HK-2 (cell line): ENCODE measurements around the gene DMPK.
"Not testable (repeated sequence)": the region's sequence is repeated elsewhere in the genome, so short reads cannot be mapped to it uniquely, and the experiment has no call there.

ENCODE experiments used
- DNase-seq: peaks from one replicate; pipeline ENCODE4 v3.0.0-alpha.2; 2018; ENCODE audit not compliant: unreplicated experiment

The DMPK gene

DNA sequence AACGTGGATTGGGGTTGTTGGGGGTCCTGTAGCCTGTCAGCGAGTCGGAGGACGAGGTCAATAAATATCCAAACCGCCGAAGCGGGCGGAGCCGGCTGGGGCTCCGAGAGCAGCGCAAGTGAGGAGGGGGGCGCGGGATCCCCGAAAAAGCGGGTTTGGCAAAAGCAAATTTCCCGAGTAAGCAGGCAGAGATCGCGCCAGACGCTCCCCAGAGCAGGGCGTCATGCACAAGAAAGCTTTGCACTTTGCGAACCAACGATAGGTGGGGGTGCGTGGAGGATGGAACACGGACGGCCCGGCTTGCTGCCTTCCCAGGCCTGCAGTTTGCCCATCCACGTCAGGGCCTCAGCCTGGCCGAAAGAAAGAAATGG lies 12.5 kb downstream of the DMPK start:
- DNase-seq, result no peak

DNA sequence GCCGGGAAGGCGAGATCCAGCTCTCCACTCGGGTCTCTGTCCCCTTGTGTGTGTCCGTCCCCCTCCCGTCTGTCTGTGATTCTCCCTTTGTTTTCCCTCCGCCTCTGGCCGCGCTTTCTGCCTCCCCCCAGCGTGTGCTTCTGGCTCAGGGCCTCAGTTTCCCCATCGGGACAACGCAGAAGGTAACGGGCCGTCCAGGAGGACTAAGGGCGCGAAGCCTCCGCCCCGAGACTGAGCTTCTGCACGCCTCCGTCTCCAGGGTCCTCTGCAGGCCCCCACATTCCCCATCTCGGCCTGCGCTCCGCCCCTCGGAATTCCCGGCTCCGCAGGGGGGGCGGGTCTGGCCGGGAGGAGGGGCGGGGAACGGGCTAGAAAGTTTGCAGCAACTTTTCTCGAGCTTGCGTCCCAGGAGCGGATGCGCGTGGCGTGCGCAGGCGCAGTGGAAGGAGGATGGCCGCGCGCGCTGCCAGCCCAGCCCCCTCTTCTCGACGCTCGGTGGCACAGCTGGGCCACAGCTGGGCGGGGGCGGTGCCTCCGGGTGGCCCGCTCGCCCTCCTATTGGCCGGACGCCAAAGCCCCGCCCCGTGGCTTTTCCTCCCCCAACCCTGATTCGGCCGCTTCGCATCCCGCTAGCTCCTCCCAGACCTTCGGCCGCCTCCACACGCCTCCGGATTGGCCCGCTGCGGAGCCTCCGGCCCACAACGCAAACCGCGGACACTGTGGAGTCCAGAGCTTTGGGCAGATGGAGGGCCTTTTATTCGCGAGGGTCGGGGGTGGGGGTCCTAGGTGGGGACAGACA lies 13.1 kb downstream of the DMPK start, which contains the start of gene SIX5:
Gene SIX5, minus strand, starts transcription at position 269 of the 799 bp plus-strand sequence. CDS start 408 bp downstream, outside the sequence.
- peak; percentile 99 for DNase-seq

DNA sequence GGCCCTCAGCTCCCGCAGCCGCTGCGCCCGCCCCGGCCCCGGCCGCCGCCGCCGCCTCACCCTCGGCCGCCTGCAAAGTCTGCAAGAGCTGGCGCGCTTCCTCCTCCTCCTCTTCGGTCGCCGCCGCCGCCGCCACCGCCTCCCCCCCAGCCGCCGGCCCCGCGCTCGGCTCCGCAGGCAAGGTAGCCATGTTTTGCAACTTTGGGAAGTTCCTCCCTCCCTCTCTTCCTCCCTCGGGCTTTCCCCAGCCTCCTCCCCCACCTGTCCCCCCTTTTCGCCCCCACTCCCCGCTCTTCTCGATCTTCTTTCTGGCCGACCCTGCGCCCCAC lies 13.7 kb downstream of the DMPK start:
- DNase-seq, result peak; percentile 69

DNA sequence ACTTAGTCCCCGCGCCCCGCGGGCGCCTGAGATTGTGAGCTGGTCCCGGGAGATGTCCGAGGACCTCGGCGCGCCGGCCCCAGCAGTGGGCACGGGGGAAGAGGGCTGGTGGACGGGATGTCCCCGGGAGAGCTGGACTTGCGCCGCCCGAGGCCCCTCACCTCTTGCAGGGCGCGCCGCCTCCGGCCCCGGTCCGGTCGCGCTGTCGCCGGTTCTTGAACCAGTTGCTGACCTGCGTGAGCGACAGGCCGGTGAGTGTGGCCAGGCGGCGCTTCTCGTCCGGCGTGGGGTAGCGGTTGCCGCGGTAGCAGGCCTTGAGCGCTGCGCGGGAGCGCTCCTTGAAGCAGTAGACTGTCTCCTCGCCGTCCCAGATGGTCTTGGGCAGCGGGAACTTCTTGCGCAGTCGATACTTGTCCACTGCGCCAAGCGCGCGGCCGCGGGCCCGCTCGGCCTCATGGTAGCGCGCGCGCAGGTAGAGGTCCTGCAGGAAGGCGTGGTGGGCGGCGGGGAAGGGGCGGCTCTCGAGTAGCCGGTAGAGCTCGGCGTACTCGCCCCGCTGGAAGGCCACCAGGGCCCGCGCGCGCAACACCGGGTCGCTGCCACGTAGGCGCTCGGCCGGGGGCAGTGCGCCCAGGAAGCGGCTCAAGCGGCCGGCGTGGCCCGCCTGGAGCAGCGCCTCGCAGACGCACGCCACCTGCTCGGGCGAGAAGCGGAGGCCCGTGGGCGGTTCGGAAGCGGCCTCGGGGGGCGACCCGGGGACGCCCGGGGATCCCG lies 14.2 kb downstream of the DMPK start:
- DNase-seq, result peak; percentile 68

DNA sequence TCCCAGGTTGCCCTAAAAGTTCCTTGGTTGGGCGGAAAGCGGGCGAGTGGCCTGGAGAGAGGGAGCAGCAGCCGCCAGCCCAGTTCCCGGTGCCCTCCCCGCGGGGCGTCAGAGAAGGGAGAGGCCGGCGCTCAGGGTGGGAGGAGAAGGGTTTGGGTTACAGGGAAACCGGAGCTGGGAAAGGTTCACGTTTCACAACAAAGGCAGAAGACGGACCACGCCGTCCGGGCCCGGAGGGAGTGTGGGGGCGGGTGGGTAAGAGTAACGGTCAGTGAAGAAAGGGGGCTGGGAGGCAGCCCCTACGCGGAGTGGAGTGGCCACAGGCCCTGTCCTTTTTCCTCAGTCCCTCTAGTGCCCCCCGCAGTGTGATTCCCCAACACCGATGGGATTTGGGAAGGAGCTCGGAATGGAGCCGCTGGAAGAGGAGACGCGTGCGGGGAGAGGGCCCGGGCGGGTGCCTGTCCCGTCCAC lies 14.8 kb downstream of the DMPK start:
- DNase-seq, result peak; percentile 81

DNA sequence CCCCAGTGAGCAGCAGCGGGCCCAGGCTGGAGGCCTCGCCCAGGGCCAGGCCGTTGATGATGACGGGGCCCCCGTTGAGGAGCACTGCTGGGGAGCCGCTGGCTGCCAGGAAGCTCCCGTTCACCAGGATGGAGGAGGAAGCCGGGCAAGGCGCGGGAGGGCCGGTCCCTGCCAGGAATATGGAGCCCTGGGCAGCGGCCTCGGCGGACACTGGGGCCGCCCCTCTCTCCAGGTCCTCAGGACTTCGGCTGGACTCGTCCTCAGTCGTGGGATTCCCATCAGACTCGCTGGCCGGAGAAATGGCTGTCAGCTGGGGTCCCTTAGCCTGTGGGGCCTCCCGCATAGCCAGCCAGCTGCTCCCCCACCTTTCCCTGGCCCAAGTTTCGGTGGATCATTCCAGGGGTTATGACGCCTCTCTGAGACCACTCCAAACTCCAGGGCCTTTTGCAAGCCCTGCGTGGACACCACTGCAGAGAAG lies 15.4 kb downstream of the DMPK start:
- peak; percentile 47 for DNase-seq

DNA sequence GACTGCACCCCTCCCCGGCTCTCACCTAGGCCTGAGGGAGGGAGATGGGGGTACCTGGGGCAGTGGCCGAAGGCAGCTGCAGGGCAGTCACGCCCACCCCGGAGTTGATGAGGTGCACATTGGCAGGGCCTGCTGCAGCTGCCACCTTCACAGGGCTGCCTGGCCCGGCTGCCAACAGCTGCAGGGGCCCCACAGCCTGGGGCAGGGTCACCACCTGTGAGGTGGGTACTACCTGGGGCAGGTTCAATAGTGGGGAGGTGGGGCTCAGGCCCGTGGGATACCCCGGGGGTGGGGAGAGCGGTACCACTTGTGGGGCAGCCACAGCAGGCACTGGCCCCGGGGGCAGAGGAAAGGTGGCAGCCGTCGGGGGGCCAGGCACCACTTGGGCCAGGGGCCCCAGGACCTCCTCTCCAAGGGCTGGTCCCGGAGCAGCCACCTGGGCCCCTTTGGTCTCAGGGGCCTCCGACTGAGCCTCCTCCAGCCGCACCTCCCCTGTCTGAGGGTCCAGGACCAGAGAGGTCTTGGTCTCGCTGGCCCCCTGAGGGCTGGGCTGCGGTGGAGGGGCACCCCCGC lies 15.9 kb downstream of the DMPK start:
- DNase-seq, result no peak

DNA sequence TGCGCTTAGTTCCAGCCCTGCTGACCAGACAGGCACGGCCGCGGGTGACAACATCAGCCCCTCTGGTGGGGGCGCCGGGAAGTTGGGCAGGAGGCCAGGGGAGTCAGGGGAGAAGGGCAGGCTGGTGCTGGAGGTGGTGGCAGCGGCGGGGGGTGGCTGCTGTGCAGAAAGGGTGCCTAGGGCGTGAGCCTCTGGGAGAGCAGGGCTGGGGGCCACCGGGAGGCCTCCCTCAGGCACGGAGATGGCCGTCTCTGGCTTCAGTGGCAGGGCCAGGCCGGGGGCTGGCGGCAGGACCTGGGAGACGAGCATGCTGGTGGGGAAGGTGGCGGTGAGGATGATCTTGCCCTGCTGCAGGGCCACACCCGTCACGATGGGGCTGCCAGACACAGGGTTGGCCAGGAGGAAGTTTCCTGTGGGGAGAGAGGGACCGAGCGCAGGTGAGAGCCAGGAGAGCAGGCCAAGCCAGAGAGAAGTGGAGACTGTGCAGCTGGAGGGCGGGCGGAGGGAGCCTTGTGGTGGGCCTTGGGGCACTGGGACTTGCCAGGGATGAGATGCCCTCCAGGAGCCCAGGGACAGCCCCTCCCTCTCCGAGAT lies 16.5 kb downstream of the DMPK start:
- DNase-seq, result no peak

DNA sequence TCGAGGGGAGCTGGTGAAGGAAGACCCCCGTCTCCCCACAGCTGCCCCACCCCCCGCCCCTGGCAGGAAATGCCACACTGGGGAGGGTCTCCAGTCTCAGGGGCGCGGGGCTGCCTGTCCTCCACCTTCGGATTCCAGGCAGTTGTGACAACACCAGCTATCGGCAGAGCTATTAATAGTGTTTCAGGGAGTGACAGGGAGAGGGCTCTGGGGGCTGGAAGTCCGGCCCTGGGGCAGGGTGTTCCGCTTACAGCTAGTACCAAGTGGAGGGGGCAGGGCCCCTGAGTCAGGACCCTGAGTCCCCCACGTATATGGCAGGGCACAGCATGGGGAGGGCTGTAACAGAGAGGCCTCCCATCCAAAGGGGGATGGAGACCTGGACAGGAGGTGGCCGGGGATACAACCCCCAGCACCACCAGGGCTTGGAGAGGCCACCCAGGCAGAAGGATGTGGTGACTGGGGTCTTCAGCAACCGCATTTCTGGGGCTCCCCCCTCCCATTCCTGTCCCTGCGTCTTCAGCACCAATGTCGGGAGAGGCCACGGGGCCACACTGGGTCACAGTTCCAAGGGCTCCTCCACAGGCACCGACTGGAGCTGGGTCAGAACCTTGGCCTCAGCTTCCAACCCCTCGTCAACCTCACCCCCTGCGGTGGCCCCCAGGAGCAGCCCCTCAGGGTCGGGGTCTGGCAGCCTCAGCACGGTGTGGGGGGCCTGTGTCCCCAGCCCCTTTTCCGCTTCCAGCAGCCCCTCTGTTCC lies 17.2 kb downstream of the DMPK start:
- DNase-seq, result no peak

DNA sequence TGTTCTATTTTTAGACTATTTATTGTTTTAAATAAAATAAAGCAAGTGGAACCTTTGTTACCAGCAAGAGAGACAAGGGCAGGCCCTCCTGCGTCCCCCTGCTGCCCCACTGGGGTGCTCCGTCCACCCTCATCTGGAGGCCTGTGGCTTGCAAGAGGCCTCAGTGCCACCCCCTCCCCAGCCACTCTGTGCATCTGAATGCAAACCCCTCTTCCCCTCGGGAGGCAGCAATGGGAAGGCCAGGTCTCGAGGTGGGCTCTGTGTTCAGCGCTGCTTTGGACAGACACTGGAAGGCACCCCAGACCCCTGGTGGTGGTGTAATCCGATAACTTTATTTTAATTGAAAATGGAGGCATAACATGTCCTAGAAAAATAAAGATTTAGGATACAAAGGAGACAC lies 17.8 kb downstream of the DMPK start:
- no peak for DNase-seq

DNA sequence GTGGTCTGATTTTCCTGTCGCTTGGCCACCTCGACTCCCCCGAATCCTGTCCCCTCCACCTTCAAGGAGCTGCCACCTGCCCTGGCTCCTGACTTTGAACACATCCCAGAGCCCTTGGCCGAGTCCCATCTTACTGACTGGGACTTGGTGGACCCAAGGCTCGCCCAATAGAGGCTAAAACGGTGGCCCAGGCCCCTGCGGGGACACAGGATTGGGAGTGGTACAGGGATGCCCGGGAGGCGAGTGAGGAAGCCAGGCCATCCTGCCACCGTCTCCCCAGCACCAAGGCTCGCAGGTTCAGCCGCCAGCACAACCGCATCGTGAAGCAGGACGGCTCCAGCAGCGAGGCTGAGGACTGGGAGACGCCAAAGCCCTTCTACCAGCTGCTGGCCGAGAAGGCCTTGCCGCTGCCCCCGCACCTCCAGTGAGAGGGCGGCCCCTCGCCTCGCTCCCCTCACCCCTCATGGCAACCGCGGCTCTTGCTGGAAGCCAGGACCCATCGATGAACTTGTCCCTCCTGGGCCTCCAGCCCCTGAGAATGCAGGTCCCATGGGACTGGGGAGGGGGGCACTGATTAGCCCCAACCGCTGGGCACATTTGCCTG lies 18.5 kb downstream of the DMPK start:
- DNase-seq, result no peak

DNA sequence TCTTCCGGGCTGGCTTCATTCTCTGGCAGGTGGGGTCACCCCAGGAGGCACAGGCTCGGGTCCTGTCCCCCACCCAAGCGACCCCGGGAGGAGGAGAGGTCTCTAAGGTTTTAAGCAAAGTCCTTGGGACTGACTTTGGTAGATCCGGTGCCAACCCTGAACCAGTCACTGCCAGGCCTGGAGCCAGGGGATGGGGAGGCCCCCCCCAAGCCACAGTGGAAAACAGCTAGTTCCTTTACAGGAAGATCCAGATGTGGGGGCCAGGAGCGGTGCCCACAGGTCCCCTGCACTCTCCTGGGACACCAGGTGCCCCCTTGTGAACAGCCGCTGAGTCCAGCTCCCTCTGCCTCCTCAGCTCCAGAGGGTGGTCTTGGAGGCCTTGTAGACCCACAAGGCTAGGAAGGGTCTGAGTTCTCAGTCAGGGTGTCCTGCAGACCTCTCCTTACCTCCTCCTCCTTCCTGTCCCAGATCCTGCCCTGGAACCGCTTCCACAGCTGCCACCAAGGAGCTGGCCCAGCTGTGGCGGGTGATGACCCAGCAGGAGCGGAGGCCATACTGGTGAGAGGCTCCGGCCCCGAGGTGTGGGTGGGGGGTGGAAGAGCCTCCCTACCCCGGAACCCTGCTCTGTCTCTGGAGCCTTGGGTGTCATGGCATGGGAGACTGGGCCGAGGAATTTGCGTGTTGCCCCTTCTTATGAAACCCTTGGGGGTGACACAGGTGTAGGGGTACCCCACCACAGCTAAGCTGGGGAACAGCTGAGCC lies 19.2 kb downstream of the DMPK start:
- DNase-seq, result no peak

DNA sequence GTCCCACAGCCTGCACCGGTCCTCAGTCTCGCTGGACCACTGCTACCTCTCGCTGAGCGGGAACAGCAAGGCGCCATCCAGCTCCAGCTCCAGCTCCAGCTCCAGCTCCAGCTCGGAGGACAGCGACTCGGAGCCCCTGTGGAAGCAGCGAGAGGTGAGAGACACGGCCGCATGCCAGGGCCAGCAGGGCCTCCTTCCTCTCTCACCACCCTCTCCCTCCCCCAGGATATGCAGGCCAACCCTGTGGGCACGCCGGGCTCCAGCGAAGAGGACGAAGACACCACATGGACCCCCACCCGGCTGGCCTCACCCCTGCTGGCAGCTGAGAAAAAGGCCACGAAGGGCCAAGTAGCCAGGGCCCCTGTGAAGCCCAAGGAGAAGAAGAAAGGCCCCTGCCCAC lies 20.6 kb downstream of the DMPK start:
- DNase-seq, result no peak

DNA sequence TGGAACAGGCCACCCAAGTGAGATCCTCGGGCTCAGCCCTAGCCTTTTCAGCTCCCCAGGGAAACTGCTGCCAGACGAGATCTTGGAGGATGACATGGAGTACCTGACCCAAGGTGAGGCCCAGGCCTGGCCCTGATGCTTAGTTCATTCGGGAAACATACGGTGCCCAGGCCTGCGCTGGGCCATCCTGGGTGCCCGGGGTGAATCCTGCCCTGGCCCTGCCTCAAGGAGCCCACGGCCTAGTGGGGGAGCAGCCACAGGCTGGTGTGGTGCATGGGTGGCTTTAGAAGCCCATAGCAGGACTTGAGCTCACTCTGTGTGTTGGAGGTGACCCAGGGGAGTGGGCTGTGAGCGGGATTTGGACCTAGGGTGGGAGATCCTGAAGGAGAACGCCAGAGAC lies 23.4 kb downstream of the DMPK start:
- no peak for DNase-seq

DNA sequence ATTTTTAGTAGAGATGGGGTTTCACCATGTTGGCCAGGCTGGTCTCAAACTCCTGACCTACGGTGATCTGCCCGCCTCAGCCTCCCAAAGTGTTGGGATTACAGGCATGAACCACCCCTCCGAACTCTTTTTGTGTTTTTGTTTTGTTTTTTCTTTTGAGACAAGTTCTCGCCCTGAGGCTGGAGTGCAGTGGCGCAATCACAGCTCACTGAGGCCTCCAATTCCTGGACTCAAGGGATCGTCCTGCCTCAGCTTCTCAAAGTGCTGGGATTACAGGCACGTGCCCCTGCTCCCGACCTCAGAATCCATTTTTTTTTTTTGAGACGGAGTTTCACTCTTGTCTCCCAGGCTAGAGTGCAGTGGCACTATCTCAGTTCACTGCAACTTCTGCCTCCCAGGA lies 24.6 kb downstream of the DMPK start:
- no peak for DNase-seq

DNA sequence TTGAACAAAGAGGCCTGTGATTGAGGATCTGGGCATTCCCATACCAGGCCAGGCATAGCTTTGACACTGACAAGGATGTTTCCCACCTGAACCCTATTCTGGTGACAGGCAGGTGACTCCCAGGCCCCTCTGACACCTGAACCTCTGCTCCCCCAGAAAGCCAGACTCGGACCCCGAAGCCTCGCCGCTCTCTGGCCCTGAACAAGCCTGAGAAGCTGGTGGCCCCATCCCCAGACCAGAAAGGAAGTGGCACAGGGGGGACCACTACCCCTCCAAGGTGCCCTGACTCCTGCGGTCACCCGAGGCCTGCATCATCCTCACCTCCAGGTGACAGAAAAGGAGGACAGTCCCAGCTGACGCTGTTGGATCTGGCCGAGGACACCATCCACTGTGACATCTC lies 28.0 kb downstream of the DMPK start:
- DNase-seq, result no peak

DNA sequence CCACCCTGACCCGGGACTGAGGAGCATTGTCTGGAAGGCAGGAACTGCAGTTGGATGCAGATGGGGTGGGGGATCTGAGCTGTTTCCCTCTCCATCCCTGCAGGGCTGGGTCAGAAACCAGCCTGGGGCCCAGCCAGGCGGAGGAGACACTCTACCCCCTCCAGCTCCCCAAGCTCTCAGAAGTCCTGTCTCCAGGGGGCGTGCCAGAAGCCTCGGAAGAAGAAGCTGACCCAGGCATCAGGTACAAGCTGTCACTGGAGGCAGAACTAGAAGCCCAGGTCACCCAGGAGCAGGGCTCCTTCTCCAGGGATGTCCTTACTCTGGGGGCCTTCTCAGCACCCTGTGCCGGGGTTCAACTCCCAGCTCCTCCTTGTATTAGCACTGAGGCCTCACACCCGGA lies 28.7 kb downstream of the DMPK start:
- no peak for DNase-seq

DNA sequence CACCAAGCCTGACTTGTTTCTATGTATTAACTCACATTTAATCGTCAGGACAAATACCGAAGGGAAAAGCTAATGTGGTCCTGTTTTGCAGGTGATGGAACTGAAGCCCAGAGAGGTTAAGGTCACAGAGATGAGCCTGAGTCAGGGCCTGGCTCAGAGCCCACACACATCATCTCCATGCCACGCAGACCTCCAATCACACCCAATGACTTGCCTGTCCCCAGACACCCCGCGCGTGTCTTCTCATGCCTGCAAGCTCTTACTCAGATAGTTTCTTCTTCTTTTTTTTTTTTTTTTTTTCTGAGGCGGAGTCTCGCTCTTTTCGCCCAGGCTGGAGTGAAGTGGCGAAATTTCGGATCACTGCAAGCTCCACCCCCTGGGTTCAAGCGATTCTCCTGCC lies 29.7 kb downstream of the DMPK start:
- DNase-seq, result no peak

DNA sequence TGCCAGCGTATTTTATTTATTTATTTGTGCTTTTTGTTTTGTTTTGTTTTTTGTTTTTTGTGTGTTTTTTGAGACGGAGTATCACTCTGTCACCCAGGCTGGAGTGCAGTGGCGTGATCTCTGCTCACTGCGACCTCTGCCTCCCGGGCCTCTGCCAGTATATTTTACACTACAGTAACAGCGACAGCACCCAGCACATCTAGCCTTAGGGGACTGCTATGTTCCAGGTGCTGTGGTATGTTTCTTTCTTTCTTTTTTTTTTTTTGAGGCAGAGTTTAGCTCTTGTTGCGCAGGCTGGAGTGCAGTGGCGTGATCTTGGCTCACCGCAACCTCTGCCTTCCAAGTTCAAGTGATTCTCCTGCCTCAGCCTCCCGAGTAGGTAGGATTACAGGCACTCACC lies 30.8 kb downstream of the DMPK start:
- DNase-seq, result not testable (repeated sequence)

DNA sequence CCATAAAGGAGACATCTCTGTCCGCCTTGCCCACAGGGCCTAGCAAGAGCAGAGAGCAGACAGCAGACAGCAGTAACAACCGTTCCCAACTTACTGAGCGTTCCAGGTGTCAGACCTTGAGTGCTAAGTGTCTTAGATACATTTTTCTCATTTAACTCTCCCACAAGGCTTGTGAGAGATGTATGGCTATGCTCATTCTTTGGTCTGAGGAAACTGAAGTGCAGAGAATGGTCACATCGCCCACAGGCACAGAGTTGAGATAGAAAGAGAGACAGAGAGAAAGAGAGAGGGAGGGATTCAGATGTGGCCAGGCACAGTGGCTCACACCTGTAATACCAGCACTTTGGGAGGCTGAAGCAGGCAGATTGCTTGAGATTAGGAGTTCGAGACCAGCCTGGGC lies 34.8 kb downstream of the DMPK start:
- DNase-seq, result no peak
